ENCODE data around the gene GPR15LG.

GRCh38 chr10:84193327-84193726, 19.7 kb downstream of the GPR15LG start:
- TF ChIP-seq CTCF (IDR thresholded peaks at IDR 0.05; ENCODE audit: insufficient read depth, low read length, poor library complexity, severe bottlenecking), result no peak
- no peak for TF ChIP-seq EZH2phosphoT487 (conservative IDR thresholded peaks at IDR 0.05; ENCODE audit: low read length)

Measured in SU-DHL-6 (cell line).